Ectodermal cell (in vitro differentiated cells): ENCODE results near the gene TNFSF15.

ENCODE experiments used
- H3K27ac ChIP-seq: 2 replicates; pipeline ENCODE4 v1.7.0; 2013; ENCODE audit warnings: mild to moderate bottlenecking, low read depth, low read length; ENCODE audit not compliant: insufficient read depth, poor library complexity, severe bottlenecking
- H3K27me3 ChIP-seq: 2 replicates; pipeline ENCODE4 v1.7.0; 2013; ENCODE audit warnings: mild to moderate bottlenecking, low read length; ENCODE audit not compliant: insufficient read depth, control insufficient read depth, poor library complexity, severe bottlenecking
- H3K36me3 ChIP-seq: one replicate; pipeline ENCODE4 v1.7.0; 2013; ENCODE audit warnings: low read length; ENCODE audit not compliant: control insufficient read depth, insufficient read depth
- H3K4me1 ChIP-seq: one replicate; pipeline ENCODE4 v1.7.0; 2013; ENCODE audit warnings: low read length; ENCODE audit not compliant: control insufficient read depth, insufficient read depth
- H3K4me3 ChIP-seq: 2 replicates; pipeline ENCODE4 v1.7.0; 2013; ENCODE audit warnings: low read depth, low read length, control low read depth; ENCODE audit not compliant: insufficient read depth
- H3K9me3 ChIP-seq: 2 replicates; pipeline ENCODE4 v1.7.0; 2013; ENCODE audit warnings: mild to moderate bottlenecking, low read length, moderate library complexity; ENCODE audit not compliant: control insufficient read depth
- WGBS, 2 experiments: methylation state at CpG; one replicate each; pipeline ENCODE4 v1.1.7; 2013; ENCODE audit warnings: missing lambda C conversion rate in 2 of 2; 5-methylcytosine and 5-hydroxymethylcytosine counted together

The TNFSF15 gene

GRCh38 chr9:114825126-114825795 is 19.4 kb upstream of the TNFSF15 start:
- WGBS, 2 experiments = 88 to 96% methylated on average over 4 of the region's 4 CpGs
- H3K4me1 ChIP-seq = no peaks in the 10 kb centered on the region
- H3K4me3 ChIP-seq = no peak overlapping the region
- no peaks in the 10 kb centered on the region for H3K36me3 ChIP-seq
- no peaks in the 10 kb centered on the region for H3K27me3 ChIP-seq
- no peak overlapping the region for H3K27ac ChIP-seq
- no peaks in the 10 kb centered on the region for H3K9me3 ChIP-seq

GRCh38 chr9:114824110-114824509 is 18.3 kb upstream of the TNFSF15 start:
- Histone ChIP-seq H3K4me3 (no peak overlapping the region), H3K27ac (no peak overlapping the region), H3K36me3 (no peaks in the 10 kb centered on the region), H3K27me3 (no peaks in the 10 kb centered on the region), H3K4me1 (no peaks in the 10 kb centered on the region), H3K9me3 (no peaks in the 10 kb centered on the region)
- WGBS, 2 experiments = no CpG with 5 or more reads among the region's 1 CpG

GRCh38 chr9:114823441-114823840 is 17.6 kb upstream of the TNFSF15 start:
- no peaks in the 10 kb centered on the region for H3K4me1 ChIP-seq
- H3K4me3 ChIP-seq = no peak overlapping the region
- no peaks in the 10 kb centered on the region for H3K9me3 ChIP-seq
- WGBS, 2 experiments = 96 to 100% methylated on average over 1 of the region's 1 CpG
- H3K36me3 ChIP-seq = no peaks in the 10 kb centered on the region
- no peaks in the 10 kb centered on the region for H3K27me3 ChIP-seq
- no peak overlapping the region for H3K27ac ChIP-seq

GRCh38 chr9:114822708-114823107 is 16.9 kb upstream of the TNFSF15 start:
- 73 to 91% methylated on average over 2 of the region's 2 CpGs for WGBS, 2 experiments
- no peak overlapping the region for H3K4me3 ChIP-seq
- no peak overlapping the region for H3K27ac ChIP-seq
- no peaks in the 10 kb centered on the region for H3K9me3 ChIP-seq
- no peaks in the 10 kb centered on the region for H3K4me1 ChIP-seq
- H3K27me3 ChIP-seq = no peaks in the 10 kb centered on the region
- no peaks in the 10 kb centered on the region for H3K36me3 ChIP-seq

GRCh38 chr9:114820776-114821501 is 15.1 kb upstream of the TNFSF15 start:
- Histone ChIP-seq H3K27me3 (no peaks in the 10 kb centered on the region), H3K4me1 (peaks cover 6% of the 10 kb centered on the region), H3K27ac (no peak overlapping the region), H3K36me3 (no peaks in the 10 kb centered on the region), H3K9me3 (no peaks in the 10 kb centered on the region), H3K4me3 (no peak overlapping the region)
- 91 to 97% methylated on average over 8 of the region's 8 CpGs for WGBS, 2 experiments

GRCh38 chr9:114818178-114818577 is 12.3 kb upstream of the TNFSF15 start:
- no peaks in the 10 kb centered on the region for H3K36me3 ChIP-seq
- no peaks in the 10 kb centered on the region for H3K27me3 ChIP-seq
- H3K27ac ChIP-seq = no peak overlapping the region
- 93 to 98% methylated on average over 1 of the region's 1 CpG for WGBS, 2 experiments
- no peaks in the 10 kb centered on the region for H3K9me3 ChIP-seq
- H3K4me3 ChIP-seq = no peak overlapping the region
- H3K4me1 ChIP-seq = peaks cover 6% of the 10 kb centered on the region

GRCh38 chr9:114813717-114814418 is 8.0 kb upstream of the TNFSF15 start:
- 90 to 92% methylated on average over 5 of the region's 5 CpGs for WGBS, 2 experiments
- H3K9me3 ChIP-seq = no peaks in the 10 kb centered on the region
- no peaks in the 10 kb centered on the region for H3K36me3 ChIP-seq
- H3K27me3 ChIP-seq = no peaks in the 10 kb centered on the region
- no peak overlapping the region for H3K4me3 ChIP-seq
- H3K27ac ChIP-seq = no peak overlapping the region
- peaks cover 6% of the 10 kb centered on the region for H3K4me1 ChIP-seq

GRCh38 chr9:114811966-114812636 is 6.3 kb upstream of the TNFSF15 start:
- 92 to 94% methylated on average over 5 of the region's 5 CpGs for WGBS, 2 experiments
- H3K9me3 ChIP-seq = no peaks in the 10 kb centered on the region
- H3K27ac ChIP-seq = no peak overlapping the region
- H3K36me3 ChIP-seq = no peaks in the 10 kb centered on the region
- peaks cover 4% of the 10 kb centered on the region for H3K4me1 ChIP-seq
- no peaks in the 10 kb centered on the region for H3K27me3 ChIP-seq
- no peak overlapping the region for H3K4me3 ChIP-seq

- Histone ChIP-seq H3K36me3 (no peaks in the 10 kb centered on the region), H3K27me3 (no peaks in the 10 kb centered on the region), H3K4me3 (no peak overlapping the region), H3K9me3 (no peaks in the 10 kb centered on the region), H3K4me1 (no peaks in the 10 kb centered on the region), H3K27ac (no peak overlapping the region)
- WGBS, 2 experiments = 86% methylated on average over 3 to 4 of the region's 4 CpGs
Observed at GRCh38 chr9:114811301-114811700, 5.5 kb upstream of the TNFSF15 start.

- Histone ChIP-seq H3K36me3 (no peaks in the 10 kb centered on the region), H3K27me3 (no peaks in the 10 kb centered on the region), H3K9me3 (no peaks in the 10 kb centered on the region), H3K27ac (no peak overlapping the region), H3K4me3 (no peak overlapping the region), H3K4me1 (peaks cover 4% of the 10 kb centered on the region)
- WGBS, 2 experiments = 90 to 95% methylated on average over 3 of the region's 3 CpGs
Observed at GRCh38 chr9:114810614-114811013, 4.8 kb upstream of the TNFSF15 start.
